ENCODE measurements around the gene IKZF5.

The IKZF5 gene

GRCh38 chr10:122962405-122962804 lies 46.2 kb downstream of the IKZF5 start:
- Histone ChIP-seq H3K9ac (ENCODE audit: low read length) (no peak overlapping the region), H3K9me3 (ENCODE audit: low read length) (no peaks in the 10 kb centered on the region), H3K9me2 (ENCODE audit: low read depth, low read length) (no peaks in the 10 kb centered on the region), H3K79me2 (ENCODE audit: insufficient read depth, low read length) (no peaks in the 10 kb centered on the region), H2AFZ (ENCODE audit: low read length) (no peak overlapping the region), H3K4me3 (ENCODE audit: low read depth, low read length, poor library complexity, severe bottlenecking) (no peak overlapping the region), H3K27ac (ENCODE audit: low read depth, low read length, poor library complexity, severe bottlenecking) (no peak overlapping the region), H3F3A (ENCODE audit: insufficient read depth, low read length) (no peaks in the 10 kb centered on the region), H4K20me1 (ENCODE audit: insufficient read depth, low read length) (no peaks in the 10 kb centered on the region), H3K4me2 (ENCODE audit: low read length) (no peak overlapping the region), H3K36me3 (ENCODE audit: insufficient read depth, low read length) (no peaks in the 10 kb centered on the region), H3K4me1 (ENCODE audit: insufficient read depth, low read length, severe bottlenecking) (no peaks in the 10 kb centered on the region), H3K27me3 (ENCODE audit: insufficient read depth, low read length) (no peaks in the 10 kb centered on the region; the same call in 1 of the 2 replicates)
- TF ChIP-seq EZH2 (IDR thresholded peaks at IDR 0.05; ENCODE audit: borderline replicate concordance, low read length) (no peak), CTCF (IDR thresholded peaks at IDR 0.05; ENCODE audit: low read length) (no peak)

- no peaks in the 10 kb centered on the region; the same call in 1 of the 2 replicates for H3K27me3 ChIP-seq (ENCODE audit: insufficient read depth, low read length)
- no peak overlapping the region for H3K4me3 ChIP-seq (ENCODE audit: low read depth, low read length, poor library complexity, severe bottlenecking)
- H3F3A ChIP-seq (ENCODE audit: insufficient read depth, low read length), result no peaks in the 10 kb centered on the region
- no peaks in the 10 kb centered on the region for H3K79me2 ChIP-seq (ENCODE audit: insufficient read depth, low read length)
- H4K20me1 ChIP-seq (ENCODE audit: insufficient read depth, low read length), result no peaks in the 10 kb centered on the region
- no peak overlapping the region for H3K27ac ChIP-seq (ENCODE audit: low read depth, low read length, poor library complexity, severe bottlenecking)
- no peak overlapping the region for H3K4me2 ChIP-seq (ENCODE audit: low read length)
- TF ChIP-seq CTCF (IDR thresholded peaks at IDR 0.05; ENCODE audit: low read length) (no peak), EZH2 (IDR thresholded peaks at IDR 0.05; ENCODE audit: borderline replicate concordance, low read length) (no peak)
- H3K9me2 ChIP-seq (ENCODE audit: low read depth, low read length), result no peaks in the 10 kb centered on the region
- peaks cover 14% of the 10 kb centered on the region for H3K4me1 ChIP-seq (ENCODE audit: insufficient read depth, low read length, severe bottlenecking)
- no peak overlapping the region for H2AFZ ChIP-seq (ENCODE audit: low read length)
- no peak overlapping the region for H3K9ac ChIP-seq (ENCODE audit: low read length)
- H3K36me3 ChIP-seq (ENCODE audit: insufficient read depth, low read length), result no peaks in the 10 kb centered on the region
- H3K9me3 ChIP-seq (ENCODE audit: low read length), result no peaks in the 10 kb centered on the region
These were observed 51.1 kb downstream of the IKZF5 start for GRCh38 chr10:122957474-122957873.

GRCh38 chr10:122955892-122956291 lies 52.7 kb downstream of the IKZF5 start:
- H3K4me1 ChIP-seq (ENCODE audit: insufficient read depth, low read length, severe bottlenecking), result peaks cover 20% of the 10 kb centered on the region
- no peak overlapping the region for H2AFZ ChIP-seq (ENCODE audit: low read length)
- H3K79me2 ChIP-seq (ENCODE audit: insufficient read depth, low read length), result no peaks in the 10 kb centered on the region
- no peaks in the 10 kb centered on the region for H3K9me2 ChIP-seq (ENCODE audit: low read depth, low read length)
- no peaks in the 10 kb centered on the region for H3K27me3 ChIP-seq (ENCODE audit: insufficient read depth, low read length)
- no peak overlapping the region for H3K9ac ChIP-seq (ENCODE audit: low read length)
- no peak overlapping the region for H3K27ac ChIP-seq (ENCODE audit: low read depth, low read length, poor library complexity, severe bottlenecking)
- no peak overlapping the region for H3K4me3 ChIP-seq (ENCODE audit: low read depth, low read length, poor library complexity, severe bottlenecking)
- H3K36me3 ChIP-seq (ENCODE audit: insufficient read depth, low read length), result no peaks in the 10 kb centered on the region
- no peaks in the 10 kb centered on the region for H4K20me1 ChIP-seq (ENCODE audit: insufficient read depth, low read length)
- no peak overlapping the region for H3K4me2 ChIP-seq (ENCODE audit: low read length)
- no peaks in the 10 kb centered on the region for H3K9me3 ChIP-seq (ENCODE audit: low read length)
- H3F3A ChIP-seq (ENCODE audit: insufficient read depth, low read length), result no peaks in the 10 kb centered on the region
- no peak for TF ChIP-seq EZH2 (IDR thresholded peaks at IDR 0.05; ENCODE audit: borderline replicate concordance, low read length)
- no peak for TF ChIP-seq CTCF (IDR thresholded peaks at IDR 0.05; ENCODE audit: low read length)

All from OCI-LY1 (cell line).